Dendritic cell treated with granulocyte-macrophage colony-stimulating factor and Interleukin-4, amounts not matched to agents 40 ng/mL and 50 ng/mL, for 4 days (primary cell): ENCODE data around the gene SYTL1.

Experiments
- H3K27ac Mint-ChIP-seq: one replicate; pipeline ENCODE4 v1.8.0; 2022; ENCODE audit warnings: mild to moderate bottlenecking, mixed read lengths
- H3K27me3 Mint-ChIP-seq: one replicate; pipeline ENCODE4 v1.8.0; 2022; ENCODE audit warnings: mild to moderate bottlenecking, mixed read lengths
- H3K36me3 Mint-ChIP-seq: one replicate; pipeline ENCODE4 v1.8.0; 2022; ENCODE audit warnings: low read depth, mixed read lengths
- H3K4me1 Mint-ChIP-seq: one replicate; pipeline ENCODE4 v1.8.0; 2022; ENCODE audit warnings: low read depth, mixed read lengths
- H3K4me3 Mint-ChIP-seq: one replicate; pipeline ENCODE4 v1.8.0; 2022; ENCODE audit warnings: mild to moderate bottlenecking, moderate library complexity, mixed read lengths
- H3K9me3 Mint-ChIP-seq: one replicate; pipeline ENCODE4 v1.8.0; 2022; ENCODE audit warnings: mixed read lengths
- intact Hi-C: fragments of 100-400 bp; cut with micrococcal nuclease; formaldehyde crosslinking; loops from one replicate; pipeline ENCODE4 v1.15.0; 2022

SYTL1 gene

GRCh38 chr1:27399251-27400025 lies 57.6 kb downstream of the SYTL1 start:
- H3K9me3 Mint-ChIP-seq: no peaks in the 10 kb centered on the region
- peaks cover 2% of the 10 kb centered on the region for H3K27me3 Mint-ChIP-seq
- H3K36me3 Mint-ChIP-seq: peaks cover 10% of the 10 kb centered on the region
- no peak overlapping the region for H3K27ac Mint-ChIP-seq
- intact Hi-C loops: loop anchor here (10.0 kb wide), 1 partner anchor 265 kb away; no protein-coding TSS in a partner anchor
- peaks cover 37% of the 10 kb centered on the region for H3K4me1 Mint-ChIP-seq
- H3K4me3 Mint-ChIP-seq: no peak overlapping the region

GRCh38 chr1:27400082-27400962 lies 58.5 kb downstream of the SYTL1 start:
- H3K27ac Mint-ChIP-seq: no peak overlapping the region
- peaks cover 2% of the 10 kb centered on the region for H3K27me3 Mint-ChIP-seq
- H3K4me1 Mint-ChIP-seq: peaks cover 43% of the 10 kb centered on the region
- H3K9me3 Mint-ChIP-seq: no peaks in the 10 kb centered on the region
- no peak overlapping the region for H3K4me3 Mint-ChIP-seq
- H3K36me3 Mint-ChIP-seq: peaks cover 16% of the 10 kb centered on the region
- intact Hi-C loops: loop anchor here (10.0 kb wide), 1 partner anchor 264 kb away; no protein-coding TSS in a partner anchor

- intact Hi-C loops: loop anchor here (10.0 kb wide), 1 partner anchor 264 kb away; no protein-coding TSS in a partner anchor
These were observed 59.1 kb downstream of the SYTL1 start for GRCh38 chr1:27400963-27401341.

GRCh38 chr1:27402349-27402754 lies 60.5 kb downstream of the SYTL1 start:
- peaks cover 56% of the 10 kb centered on the region for H3K4me1 Mint-ChIP-seq
- no peaks in the 10 kb centered on the region for H3K9me3 Mint-ChIP-seq
- peaks cover 2% of the 10 kb centered on the region for H3K27me3 Mint-ChIP-seq
- peaks cover 36% of the 10 kb centered on the region for H3K36me3 Mint-ChIP-seq
- H3K27ac Mint-ChIP-seq: peak overlapping the region; percentile 83
- intact Hi-C loops: loop anchor here (1.0 to 10.0 kb wide), 3 partner anchors 88 to 262 kb away; partner anchors contain the start of gene WASF2
- H3K4me3 Mint-ChIP-seq: no peak overlapping the region

More at GRCh38 chr1:27400963-27401341, 59.1 kb downstream of the SYTL1 start:
- H3K4me1 Mint-ChIP-seq: peaks cover 49% of the 10 kb centered on the region
- H3K36me3 Mint-ChIP-seq: peaks cover 22% of the 10 kb centered on the region
- H3K4me3 Mint-ChIP-seq: no peak overlapping the region
- H3K27me3 Mint-ChIP-seq: peaks cover 2% of the 10 kb centered on the region
- H3K9me3 Mint-ChIP-seq: no peaks in the 10 kb centered on the region
- H3K27ac Mint-ChIP-seq: no peak overlapping the region

GRCh38 chr1:27403065-27403726 lies 61.4 kb downstream of the SYTL1 start:
- peak overlapping the region; percentile 83 for H3K27ac Mint-ChIP-seq
- H3K4me3 Mint-ChIP-seq: peak overlapping the region; percentile 44
- H3K9me3 Mint-ChIP-seq: no peaks in the 10 kb centered on the region
- peaks cover 64% of the 10 kb centered on the region for H3K4me1 Mint-ChIP-seq
- H3K27me3 Mint-ChIP-seq: peaks cover 2% of the 10 kb centered on the region
- peaks cover 44% of the 10 kb centered on the region for H3K36me3 Mint-ChIP-seq
- intact Hi-C loops: loop anchor here (10.0 kb wide), 1 partner anchor 262 kb away; no protein-coding TSS in a partner anchor
